ENCODE measurements around the gene GRAMD1C. TPM values are rescaled to one million over a fixed set of nuclear protein-coding genes. Genes with fewer than 3 reads are reported as not detected.

Gene GRAMD1C
- total RNA-seq = 4.6 and 6.7 TPM in 2 replicates

GRCh38 chr3:113838631-113839209 lies at the start of gene GRAMD1C:
Gene GRAMD1C, plus strand, starts transcription at chr3:113838788. Its CDS starts 122 bp downstream, at chr3:113838910.

GRCh38 chr3:113947372-113948014 lies 108.9 kb downstream of the GRAMD1C start, which contains the start of gene ZDHHC23:
Gene ZDHHC23, plus strand, starts transcription at chr3:113948013. Its CDS starts 790 bp downstream, at chr3:113948803.

Other genes with a start within 250 kb of the GRAMD1C start
- 8.4 and 14.2 TPM in 2 replicates for gene USF3, start 142.1 kb upstream of the GRAMD1C start, total RNA-seq
- 70.3 and 123 TPM in 2 replicates for gene NAA50, start 92.5 kb upstream of the GRAMD1C start, total RNA-seq
- 45.4 and 53.4 TPM in 2 replicates for gene ATP6V1A, start 91.8 kb upstream of the GRAMD1C start, total RNA-seq
- gene ZDHHC23, start 109.2 kb downstream of the GRAMD1C start, total RNA-seq = 0.39 TPM in 1 of 2 replicates, not detected in the other
- gene CCDC191, start 217.7 kb downstream of the GRAMD1C start, total RNA-seq = 0.56 and 0.65 TPM in 2 replicates
- gene QTRT2, start 217.9 kb downstream of the GRAMD1C start, total RNA-seq = 5.7 and 11.8 TPM in 2 replicates